Skin of body (tissue), 2 donors: Measurements from ENCODE around the gene ZNF200. TPM values are rescaled to one million over a fixed set of nuclear protein-coding genes. Genes with fewer than 3 reads are reported as not detected.
"Not testable (repeated sequence)": the region's sequence is repeated elsewhere in the genome, so short reads cannot be mapped to it uniquely, and the experiment has no call there.

Experiments
- DNase-seq: peaks from one replicate; lab custom pipeline; 2025; lab: John Stamatoyannopoulos, UW
- total RNA-seq: library from RNA; depleted of rRNA; stranded (reverse); fragments of >200 nt; gene quantifications from one replicate; pipeline ENCODE4 v1.2.3, GENCODE V29; 2014

ZNF200 gene
- total RNA-seq, 1 donor from 2014 or later = 5.6 TPM

DNA sequence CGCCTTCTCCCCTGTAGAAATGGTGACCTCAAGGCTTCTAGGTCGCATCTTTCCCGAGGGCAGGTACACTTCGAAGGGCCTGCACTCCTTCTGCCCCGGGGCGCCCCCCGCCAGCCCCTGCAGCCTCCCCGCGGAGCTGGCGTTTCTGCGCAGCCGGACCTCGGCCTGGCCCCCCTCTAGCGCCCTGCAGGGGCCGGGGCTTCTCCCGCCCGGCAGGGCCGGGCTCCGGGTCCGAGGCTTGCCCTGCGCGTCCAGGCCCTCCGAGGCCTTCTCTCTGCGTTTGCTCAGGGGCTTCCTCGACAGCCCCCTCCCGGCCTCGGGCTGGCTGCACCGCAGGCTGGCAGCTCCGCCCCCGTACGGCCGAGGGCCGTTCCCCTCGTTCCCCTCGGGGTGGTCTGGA lies 19.4 kb upstream of the ZNF200 start:
- DNase-seq = no peak

DNA sequence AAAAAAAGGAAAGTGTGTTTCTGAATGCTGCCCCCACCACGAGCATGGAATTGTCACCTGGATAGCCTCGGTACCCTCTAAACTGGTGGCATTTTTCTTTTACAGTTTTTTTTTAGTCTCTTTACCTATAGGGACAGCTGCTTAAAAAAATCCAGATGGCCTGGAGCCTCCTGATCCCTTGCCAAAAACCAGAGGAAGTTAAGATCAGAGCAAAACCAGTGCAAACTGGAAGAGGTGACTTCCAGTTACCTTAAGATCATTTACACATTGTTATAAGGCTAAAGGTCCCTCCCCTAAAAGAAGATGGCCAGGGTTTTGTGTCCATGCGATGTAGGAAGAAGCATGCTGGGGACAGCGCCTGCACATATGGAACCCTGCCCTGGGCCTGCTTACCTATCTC lies 18.0 kb upstream of the ZNF200 start:
- DNase-seq = no peak

DNA sequence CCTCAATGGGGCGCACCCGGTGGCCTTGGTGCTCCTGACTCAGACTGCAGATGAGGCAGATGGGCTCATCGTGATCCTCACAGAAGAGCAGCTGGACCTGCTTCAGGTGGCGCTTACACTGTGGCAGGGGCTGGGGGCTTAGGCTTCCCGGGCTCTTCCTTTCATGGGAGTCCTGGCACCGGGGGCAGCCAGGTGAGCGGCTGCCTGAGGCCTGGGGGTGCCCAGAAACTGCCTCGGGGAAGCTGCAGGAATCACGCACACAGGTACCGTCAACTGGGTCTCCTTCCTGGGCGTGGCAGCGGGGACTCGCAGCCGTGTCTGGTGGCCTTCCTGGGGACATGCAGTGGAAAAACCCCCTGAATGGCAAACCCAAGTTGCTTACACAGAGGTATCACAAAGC lies 14.5 kb upstream of the ZNF200 start:
- DNase-seq = no peak

DNA sequence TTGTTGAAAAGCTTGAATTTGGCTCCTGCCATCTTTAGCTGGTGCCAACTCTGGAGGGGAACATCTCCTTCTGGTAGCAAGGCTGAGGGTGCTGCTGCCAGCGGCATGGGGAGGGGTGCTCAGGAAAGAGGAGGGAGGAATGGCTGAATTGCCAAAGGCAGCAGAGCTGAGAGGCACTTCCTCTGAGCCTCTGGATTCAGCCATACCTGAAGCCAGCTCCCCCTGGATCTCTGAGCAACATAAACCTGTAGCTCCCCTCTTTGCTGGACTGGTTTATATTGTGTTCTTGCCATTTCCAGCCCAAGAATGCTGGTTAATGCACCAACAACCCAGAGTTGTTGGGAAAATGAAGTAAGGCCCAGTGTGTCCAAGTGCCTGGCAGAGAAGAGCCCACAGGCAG lies 14.1 kb upstream of the ZNF200 start:
- DNase-seq = no peak

DNA sequence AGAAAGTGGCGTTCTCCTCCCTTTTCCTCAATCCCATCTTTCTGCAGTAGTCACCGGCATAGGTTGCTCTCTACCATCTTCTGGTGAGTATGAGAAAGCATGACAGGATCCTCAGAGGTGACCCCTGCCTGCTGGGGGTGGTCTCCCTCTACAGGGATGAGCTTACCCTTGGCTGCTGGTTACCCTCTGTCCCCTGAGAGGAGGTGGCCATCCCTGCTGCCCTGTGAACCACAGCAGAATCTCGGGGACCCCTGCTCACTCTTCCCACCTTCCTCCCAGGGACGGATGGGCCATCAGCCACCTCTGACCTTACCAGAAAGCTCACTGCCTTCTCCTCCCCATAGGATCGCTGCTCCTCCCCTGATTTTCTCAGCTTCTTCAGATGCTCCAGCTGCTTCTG lies 13.6 kb upstream of the ZNF200 start:
- DNase-seq = no peak

DNA sequence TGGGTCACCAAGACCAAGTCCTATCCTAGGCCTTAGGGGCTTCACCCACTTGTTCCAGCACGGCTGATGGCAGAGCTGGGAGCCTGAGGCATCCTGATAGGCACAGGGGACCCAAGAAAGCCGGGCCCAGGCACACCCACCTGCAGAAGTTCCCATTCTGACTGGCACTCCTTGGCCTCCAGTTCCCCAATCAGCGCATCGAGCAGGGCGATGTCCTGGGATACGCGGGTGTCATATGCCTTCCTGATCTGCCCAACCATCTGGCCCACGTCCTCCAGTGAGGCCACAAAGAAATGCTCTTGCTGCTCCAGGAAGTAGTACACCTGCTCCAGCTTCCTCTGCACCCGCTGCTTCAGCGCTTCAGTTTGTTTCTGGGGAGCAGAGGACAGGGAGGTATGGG lies 11.9 kb upstream of the ZNF200 start:
- DNase-seq = no peak

DNA sequence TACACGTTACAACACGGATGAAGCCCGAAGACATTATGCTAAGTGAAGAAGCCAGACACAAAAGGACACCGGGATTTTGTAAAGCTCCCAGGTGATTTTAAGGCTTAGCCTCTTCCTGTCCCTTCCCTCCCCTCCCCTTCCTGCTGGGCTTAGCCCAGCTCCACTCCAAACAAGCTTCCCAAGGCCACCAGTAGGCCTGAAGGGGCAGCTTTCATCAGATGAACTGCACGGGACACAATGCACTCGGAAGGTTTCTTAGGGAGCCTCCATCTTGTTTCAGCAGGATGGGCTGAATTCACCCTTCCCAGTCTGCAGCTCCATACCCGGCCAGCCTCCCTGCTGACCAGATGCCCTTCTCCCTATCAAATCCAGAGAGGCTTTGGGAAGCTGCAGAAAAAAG lies 11.0 kb upstream of the ZNF200 start:
- DNase-seq = no peak

DNA sequence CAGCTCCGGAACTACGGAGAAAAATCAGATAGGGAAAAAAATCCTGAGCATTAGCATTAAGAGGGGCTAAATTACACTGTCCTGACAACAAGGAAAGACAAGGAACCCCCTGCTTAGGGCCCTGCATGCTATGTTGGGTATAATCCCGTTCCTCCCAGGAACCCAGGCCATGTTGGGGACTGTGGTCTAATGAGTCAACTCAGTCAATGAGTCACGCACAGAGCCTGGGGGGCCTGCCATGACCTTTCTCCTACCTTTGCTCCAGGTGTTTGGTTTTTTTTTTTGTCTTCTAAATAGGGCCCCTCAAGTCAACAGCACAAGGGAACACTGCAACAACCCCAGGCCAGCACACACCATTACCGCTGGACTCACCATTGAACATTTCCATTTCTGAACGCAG lies 8.9 kb upstream of the ZNF200 start:
- no peak for DNase-seq

DNA sequence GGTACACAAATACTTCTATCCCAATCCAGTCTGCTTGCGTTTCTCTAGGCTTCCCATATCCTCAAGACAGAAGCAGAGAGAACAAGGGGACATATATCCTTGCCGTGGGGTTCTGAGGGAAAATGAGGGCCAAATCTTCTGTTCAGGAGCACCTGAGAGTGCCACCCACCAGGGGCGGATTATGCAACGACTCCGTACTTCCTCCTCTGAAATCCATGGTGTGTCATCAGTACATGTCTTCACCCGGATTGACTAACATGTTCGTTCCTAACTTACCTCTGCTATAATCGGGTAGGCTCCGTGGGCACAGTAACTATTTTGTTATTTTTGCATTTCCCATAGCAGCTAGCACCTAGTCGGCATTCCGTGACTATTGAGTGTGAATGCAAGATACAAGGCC lies 7.8 kb upstream of the ZNF200 start:
- DNase-seq = no peak

DNA sequence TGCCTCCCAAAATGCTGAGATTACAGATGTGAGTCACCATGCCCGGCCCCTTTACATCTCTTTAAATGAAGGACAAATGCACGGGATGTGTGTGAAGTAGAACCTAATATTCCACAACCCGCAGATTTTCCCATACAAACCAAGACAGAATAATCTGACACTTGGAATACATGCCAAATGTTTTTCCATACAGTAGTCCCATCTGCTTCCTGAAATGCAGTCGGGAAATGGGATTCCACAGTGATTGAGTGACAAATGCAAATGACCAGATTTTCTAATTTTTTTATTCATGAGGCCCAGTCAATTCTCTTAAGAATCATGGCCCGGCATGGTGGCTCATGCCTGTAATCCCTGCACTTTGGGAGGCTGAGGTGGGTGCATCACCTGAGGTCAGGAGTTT lies 6.8 kb upstream of the ZNF200 start:
- no peak for DNase-seq

DNA sequence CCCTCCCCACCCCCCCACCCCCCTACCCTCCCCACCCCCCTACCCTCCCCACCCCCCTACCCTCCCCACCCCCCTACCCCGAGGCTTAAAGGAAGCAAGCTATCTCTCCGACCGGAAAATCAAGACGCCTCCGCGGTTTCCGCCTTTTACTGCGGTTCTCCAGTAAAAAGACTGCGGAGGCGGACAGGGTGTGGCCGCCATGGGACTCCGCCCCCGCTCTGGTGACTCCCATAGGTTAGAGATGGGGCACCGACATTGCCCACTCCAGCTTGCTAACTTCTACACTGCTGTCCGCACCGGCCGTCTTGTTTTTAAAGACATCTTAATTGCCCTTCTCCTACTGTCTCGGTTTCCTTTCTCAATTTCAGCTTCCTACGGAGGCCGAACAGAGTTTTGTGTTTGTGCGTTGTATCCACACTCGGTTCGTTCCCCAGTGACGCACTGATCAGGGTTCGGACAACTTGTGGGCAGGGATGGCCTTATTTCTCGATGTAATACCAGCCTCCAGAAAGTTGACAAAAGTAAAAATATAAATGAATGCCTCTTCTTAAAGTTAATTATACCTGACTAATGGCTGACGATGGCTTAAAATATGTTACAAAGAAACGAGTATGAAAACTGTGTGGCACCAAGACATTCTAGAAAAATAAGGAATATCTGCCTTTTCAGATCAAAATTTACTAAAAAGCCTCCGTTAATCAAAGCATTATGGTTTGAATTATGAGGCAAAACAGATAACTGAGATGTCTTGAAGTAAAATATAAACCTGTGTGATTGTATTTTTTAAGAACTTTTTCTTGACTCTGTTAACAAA lies 1.1 kb upstream of the ZNF200 start:
- DNase-seq = no peak

DNA sequence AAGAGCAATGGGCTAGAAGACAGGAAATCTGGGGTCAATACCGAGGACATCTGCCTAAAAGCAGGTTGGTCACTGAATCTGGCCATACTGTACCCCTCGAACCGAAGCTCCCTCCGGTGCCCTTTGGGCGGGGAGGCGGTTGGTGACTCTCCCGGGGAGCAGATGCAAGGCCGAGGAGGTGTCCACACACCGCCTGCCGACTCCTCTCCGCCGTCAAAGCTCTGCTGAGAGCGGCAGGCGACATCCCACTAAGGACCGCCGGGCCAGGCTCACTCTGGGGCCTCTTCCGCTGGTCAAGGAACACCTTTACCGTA lies 458 bp downstream of the ZNF200 start:
- no peak for DNase-seq

DNA sequence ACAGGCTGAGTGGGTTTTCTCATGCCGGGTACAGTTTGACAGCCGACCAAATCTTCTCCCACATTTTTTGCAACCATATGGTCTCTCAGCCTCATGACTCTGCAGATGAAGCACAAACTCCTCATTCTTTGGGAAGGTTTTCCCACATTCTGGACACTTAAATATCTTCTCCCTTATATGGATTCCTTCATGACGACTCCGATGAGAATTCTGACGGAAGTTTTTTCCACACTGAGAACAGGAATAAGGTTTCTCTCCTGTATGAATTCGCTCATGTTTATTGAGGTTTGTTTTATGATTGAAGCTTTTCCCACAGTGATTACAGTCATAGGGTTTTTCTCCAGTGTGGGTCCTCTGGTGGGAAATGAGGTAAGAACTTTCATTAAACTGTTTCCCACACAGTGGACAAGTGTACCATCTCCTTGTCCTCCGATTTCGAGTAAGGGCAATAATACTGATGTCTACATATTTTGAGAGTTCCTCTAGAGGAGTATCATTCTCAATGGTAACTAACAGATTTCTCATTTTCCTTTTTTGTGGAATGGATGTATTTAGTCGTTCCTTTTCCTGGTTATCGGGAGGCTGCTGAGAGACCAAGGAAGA lies 10.9 kb downstream of the ZNF200 start:
- DNase-seq = no peak

DNA sequence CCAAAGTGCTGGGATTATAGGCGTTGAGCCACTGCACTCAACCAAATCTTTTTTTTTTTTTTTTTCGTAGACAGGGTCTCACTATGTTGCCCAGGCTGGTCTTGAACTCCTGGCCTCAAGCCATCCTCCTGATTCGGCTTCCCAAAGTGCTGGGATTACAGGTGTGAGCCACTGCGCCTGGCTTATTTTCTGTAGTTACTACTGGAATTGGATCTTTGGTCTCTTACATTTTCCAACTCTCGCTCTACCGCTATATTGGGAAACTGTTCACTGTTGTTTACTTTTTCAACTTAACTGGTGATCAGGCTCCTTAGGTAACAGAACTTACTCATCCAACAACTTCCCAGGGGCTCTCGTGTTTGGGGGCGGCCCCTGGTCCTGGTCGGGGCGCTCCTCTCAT lies 14.1 kb downstream of the ZNF200 start:
- no peak for DNase-seq

DNA sequence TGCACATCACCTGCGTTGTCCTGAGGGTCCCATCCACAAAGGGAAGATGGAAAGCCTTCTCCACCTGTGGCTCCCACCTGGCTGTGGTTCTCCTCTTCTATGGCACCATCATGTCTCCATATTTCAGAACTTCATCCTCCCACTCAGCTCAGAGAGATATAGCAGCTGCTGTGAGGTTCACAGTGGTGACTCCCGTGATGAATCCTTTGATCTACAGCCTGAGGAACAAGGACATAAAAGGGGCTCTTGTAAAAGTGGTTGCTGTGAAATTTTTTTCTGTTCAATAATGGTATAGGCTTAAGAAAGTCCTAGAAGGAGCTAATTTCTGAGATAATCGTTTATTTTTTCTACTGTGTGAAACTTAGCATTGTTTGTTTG lies 18.7 kb downstream of the ZNF200 start:
- DNase-seq = no peak

DNA sequence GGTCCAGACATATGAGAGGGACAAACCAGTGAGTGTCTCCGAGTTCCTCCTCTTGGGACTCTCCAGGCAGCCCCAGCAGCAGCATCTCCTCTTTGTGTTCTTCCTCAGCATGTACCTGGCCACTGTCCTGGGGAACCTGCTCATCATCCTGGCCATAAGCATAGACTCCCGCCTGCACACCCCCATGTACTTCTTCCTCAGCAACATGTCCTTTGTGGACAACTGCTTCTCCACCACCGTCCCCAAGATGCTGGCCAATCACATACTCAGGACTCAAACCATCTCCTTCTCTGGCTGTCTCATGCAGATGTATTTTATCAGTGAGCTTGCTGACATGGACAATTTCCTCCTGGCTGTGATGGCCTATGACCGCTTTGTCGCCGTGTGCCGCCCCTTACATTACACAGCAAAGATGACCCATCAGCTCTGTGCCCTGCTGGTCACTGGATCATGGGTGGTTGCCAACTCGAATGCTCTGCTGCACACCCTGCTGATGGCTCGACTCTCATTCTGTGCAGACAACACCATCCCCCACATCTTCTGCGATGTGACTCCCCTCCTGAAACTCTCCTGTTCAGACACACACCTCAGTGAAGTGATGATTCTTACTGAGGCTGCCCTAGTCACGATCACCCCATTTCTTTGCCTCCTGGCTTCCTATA lies 19.2 kb downstream of the ZNF200 start:
- DNase-seq = no peak

DNA sequence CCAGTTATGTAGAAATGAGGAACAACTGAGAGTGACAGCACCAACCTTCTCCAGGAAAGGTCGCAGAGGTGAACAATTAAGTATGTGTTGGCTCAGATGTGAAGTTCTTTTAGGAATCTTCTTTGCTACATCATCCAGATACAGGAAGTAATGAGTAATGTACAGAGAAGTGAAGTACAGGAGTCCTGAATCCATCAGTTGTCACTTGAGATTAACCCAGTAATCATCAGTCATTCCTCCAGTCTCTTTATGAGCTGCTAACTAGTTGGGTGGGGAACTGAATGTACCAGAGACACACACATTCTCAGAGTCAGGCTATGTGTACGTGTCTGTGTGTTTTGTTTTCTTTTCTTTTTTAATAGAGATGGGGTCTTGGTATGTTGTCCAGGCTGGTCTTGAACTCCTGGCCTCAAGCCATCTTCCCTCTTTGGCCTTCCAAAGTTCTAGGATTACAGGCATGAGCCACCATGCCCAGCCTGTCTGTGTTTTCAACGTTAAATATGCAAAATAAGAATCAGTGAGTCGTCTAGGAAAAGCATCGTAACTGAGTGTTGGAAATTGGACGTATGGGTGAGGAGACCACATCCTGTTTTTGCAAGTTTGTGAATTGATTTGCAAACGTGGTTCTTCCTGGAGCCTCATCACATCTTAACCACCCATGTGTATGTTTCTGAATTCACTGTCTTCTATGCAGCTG lies 19.9 kb downstream of the ZNF200 start:
- DNase-seq = no peak

DNA sequence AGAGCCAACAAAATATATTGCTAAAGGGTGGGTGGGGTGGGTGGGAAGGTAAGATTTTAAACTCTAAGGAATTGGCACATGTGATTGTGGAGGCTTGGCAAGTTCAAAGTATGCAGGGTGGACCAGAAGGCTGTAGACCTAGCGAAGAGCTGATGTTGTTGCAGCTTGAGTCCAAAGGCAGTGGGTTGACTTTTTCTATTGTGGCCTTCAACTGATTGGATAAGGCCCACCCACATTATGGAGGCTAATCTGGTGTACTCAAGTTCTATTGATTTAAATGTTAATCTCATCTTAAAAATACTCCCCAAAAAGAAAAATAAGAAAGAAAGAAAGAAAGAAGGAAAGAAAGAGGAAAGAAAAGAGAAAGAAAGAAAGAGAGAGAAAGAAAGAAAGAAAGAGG lies 22.4 kb downstream of the ZNF200 start:
- no peak for DNase-seq

DNA sequence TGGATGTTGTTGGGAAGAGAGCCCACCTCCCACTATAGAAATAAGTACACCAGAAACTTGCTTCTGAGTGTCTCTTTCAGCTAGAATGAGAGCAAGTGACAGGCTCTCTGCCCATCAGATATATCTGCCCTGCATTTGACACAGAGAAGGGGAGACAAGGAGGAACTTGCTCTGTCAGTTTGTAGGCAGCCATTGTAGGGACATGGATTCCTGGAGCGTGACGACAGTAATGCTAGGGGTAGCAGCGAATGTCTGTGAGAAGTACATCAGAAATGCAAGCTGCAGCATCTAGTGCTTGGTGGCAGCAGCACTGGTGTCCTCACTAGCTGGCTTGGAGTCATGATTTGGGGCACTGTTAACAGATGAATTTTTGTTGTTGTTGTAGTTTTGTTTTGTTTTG lies 23.0 kb downstream of the ZNF200 start:
- no peak for DNase-seq

DNA sequence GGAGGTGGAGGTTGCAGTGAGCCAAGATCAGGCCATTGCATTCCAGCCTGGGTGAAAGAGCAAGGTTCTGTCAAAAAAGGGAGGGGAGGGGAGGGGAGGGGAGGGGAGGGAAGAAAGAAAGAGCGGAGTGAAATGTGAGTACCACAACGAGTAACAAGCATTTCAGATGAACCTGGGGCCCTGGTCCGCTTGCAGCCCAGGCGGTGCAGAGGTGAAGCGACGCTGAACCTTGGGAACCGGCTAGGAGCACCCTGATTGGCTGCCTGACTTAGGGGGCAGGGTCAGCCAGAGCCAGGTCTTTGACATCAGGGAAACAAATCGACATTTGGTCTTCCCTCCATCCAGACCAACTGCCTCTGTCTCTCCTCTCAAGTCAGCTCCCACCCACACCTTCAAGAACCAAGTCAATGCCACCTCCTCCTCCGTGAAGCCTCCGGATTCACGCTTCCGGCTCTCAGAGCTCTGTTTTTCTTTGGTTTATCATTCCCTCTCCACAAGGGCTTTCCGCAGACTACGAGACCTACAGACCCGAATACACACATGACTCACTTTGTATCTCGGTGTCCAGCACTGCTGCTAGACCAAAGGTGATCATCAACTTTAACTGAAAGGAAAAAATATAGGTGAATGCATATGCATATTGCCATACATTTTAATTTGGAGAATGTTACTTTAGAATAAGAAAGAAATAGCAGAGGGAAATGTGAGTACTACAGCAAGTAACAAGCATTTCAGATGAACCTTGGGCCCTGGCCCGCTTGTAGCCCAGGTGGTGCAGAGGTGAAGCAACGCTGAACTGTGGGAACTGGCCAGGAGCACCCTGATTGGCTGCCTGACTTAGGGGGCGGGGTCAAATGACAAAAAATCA lies 27.6 kb downstream of the ZNF200 start:
- no peak for DNase-seq

DNA sequence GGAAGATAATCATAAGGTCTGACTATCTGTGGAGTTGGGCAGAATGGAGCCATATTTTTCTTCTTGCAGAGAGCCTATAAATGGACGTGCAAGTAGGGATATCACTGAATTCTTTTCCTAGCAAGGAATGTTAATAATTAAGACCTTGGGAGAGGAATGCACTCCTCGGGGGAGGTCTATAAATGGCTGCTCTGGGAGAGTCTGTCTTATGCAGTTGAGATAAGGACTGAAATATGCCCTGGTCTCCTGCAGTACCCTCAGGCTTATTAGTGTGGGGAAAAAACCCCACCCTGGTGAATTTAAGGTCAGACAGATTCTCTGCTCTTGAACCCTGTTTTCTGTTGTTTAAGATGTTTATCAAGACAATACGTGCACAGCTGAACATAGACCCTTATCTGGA lies 29.0 kb downstream of the ZNF200 start:
- DNase-seq = not testable (repeated sequence)
